Hypothalamus (tissue), 51 donors: Measurements from ENCODE around the gene CD63.

ENCODE experiments used
- DNase-seq, 51 donors: peaks; one replicate each; lab custom pipeline; 2025; lab: John Stamatoyannopoulos, UW

CD63 gene

DNA sequence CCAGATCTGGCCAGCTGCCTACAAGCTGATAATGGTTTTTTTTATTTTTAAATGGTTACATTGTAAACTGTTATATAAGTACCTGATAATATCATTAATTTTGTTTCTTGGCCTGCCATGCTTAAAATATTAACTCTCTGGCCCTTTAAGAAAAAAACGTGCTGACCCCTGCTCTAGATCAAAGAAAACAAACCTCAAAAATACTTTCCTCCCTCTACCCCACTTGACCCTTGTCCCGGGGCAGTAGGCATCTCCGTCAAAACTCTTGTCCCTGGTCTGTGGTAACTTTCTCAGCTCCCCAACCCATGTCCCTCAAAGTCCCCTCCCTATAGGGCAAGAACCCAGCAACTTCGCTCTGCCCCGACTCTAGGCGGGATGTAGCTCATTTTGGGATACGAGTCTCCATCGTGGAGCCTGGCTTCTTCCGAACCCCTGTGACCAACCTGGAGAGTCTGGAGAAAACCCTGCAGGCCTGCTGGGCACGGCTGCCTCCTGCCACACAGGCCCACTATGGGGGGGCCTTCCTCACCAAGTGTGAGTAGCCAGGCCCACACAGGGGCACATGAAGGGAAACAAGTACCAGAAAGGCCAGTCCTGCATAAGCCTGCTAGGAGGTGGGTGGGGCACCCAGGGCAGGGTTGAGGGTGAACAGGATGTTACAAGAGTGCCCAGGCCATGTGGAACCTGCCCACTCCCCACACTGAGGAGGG lies 5.1 kb downstream of the CD63 start:
- DNase-seq, result no peak

- DNase-seq, result no peak
Observed at GRCh38 chr12:55722948-55723347, 5.9 kb downstream of the CD63 start.

DNA sequence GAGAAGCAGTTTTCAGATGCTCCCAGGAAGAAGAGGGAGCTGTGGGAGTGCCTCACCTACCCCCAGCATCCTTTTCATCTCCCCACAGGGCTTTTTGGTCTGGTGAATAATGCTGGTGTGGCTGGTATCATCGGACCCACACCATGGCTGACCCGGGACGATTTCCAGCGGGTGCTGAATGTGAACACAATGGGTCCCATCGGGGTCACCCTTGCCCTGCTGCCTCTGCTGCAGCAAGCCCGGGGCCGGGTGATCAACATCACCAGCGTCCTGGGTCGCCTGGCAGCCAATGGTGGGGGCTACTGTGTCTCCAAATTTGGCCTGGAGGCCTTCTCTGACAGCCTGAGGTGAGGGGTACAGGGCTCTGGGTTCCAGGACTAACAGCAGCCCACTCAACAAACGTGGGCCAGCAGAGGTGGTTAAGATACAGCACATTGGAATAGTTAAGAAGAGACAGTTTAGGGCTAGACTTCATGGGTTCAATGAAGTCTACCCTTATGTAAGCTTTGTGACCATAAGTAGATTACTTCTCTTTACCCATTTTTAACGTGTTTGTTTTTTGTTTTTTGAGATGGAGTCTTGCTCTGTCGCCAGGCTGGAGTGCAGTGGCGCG lies 7.1 kb downstream of the CD63 start:
- peak in 4 of 51 donors; percentile 10 to 36 (median 20) for DNase-seq

GRCh38 chr12:55720894-55721444 lies 7.8 kb downstream of the CD63 start:
- peak in 44 of 51 donors; percentile 19 to 88 (median 62) for DNase-seq

DNA sequence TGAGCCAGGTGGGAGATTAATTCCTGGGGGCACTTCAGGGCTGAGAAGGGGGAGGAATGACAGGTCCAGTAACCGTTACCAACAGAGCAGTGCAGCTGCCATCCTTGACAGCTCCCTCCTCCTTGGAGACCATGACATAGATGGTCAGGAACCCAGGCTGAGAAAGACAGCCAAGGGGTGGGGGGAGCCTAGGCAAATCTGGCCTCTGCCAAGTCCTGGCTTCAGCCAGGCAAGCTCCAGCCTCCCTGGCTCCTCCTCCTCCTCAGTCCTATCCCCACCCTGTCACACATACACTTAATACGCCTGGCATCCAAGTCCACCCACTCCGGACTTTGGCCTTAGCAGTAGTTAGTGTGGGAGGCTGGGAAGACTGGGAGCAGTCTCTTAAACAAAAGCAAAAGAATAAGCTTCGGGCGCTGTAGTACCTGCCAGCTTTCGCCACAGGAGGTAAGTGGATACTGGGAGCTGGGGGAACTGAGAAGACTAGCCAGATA lies 8.7 kb downstream of the CD63 start, which contains the start of gene RDH5:
RDH5 (plus strand) TSS at position 323 of the 494 bp plus-strand sequence. CDS start 792 bp downstream, outside the sequence.
- peak in 17 of 51 donors; percentile 13 to 59 (median 27) for DNase-seq

- no peak for DNase-seq
Observed at GRCh38 chr12:55719371-55719770, 9.4 kb downstream of the CD63 start.

DNA sequence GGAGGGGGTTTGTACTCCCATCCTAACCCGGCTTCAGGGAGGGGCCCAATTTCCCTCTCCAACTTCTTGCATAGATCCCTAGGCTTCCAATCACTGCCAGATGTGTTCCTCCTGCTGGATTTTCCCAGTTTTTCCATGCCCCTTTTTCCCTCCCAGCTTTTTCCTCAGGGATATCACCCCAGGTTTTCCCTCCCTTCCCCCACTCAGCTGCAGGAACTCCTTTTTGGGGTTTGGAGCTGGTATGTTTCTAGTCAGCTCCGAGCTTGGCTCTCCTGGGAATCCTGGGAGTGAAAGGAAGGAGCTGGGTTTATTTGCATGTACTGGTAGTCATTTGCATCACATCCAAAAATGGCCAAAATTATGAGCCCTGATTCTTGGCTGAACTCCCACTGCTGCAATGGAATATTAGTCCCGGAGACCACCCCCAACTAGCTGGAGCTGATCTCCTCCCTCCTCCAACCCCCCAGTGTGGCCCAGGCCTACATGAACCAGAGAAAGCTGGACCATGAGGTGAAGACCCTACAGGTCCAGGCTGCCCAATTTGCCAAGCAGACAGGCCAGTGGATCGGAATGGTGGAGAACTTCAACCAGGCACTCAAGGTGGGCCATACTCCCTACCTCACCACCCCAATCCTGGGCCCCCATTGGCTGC lies 10.1 kb downstream of the CD63 start:
- DNase-seq, result no peak

DNA sequence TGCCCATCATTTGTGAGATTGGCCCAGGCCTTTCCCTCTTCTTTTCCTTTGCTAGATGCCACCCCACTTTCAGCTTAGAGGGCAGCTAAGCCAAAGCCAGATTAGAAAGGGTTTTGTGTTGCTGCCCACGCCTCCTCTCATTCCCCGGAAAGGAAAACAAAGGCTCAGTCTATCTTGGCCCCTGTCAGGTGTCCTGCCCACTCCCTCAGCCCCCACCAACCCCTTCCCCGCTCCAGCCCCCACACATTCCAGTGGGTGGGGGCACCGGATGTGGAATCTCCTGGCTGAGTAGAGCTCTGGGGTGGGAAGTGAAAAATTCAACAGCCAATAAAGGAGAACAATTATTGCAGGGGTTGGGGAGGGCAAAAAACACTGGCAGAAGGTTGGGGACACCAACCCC lies 10.8 kb downstream of the CD63 start:
- no peak for DNase-seq

DNA sequence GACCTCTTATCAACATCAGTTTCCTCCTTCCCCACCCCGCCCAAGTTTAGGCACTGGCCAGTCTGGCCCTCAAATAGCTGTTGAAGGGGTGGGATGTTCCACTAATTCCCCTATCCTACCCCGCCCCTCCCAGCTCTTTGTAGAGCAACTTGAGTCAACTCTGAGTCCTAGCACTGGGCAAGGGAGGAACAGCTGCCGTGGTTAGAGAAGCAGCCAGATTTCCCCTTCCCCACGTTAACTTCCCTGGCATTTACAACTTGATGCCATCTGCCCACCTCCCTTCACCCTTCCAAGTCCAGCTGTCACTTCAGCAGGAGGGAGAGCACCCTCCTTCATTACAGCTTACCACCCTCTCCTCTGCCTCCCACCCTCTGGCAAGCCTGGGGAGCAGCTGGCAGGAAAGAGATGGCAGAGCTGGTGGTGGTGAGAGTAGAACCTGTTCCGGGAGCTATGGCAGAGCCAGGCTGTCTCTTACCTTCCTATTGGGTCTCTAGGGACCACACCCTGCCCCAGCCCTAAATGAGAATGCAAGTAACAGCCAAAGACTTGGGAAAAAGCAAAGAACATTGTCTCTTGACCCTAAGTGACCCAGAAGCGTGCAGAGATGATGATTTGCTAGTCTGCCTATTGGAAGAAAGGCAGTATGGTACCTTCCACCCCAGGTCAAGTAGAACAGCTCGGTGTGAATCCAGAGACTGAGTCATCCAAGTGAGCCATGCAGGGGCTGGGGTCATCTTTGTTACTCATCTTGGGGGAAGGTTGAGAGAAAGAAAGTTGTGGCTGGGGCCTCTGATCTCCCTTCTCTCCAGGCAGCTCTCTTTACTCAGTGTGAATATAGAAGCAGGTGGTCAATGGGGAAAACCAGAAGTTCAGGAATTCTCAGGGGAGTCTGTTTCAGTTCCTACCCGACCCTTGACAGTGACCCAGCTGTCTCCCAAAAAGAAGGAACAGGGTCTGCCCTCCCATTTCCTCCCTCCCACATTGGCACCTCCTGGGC lies 11.5 kb downstream of the CD63 start:
- DNase-seq, result peak in 1 of 51 donors; percentile 47

- no peak for DNase-seq
Observed at GRCh38 chr12:55716582-55716957, 12.2 kb downstream of the CD63 start.

GRCh38 chr12:55715833-55716581 lies 12.8 kb downstream of the CD63 start, which contains the start of gene BLOC1S1:
BLOC1S1 (plus strand) TSS chr12:55716046; CDS start chr12:55716052, 6 bp downstream.
- peak; percentile 50 to 92 (median 81) for DNase-seq

GRCh38 chr12:55715169-55715764 lies 13.5 kb downstream of the CD63 start:
- DNase-seq, result no peak

GRCh38 chr12:55713721-55714120 lies 15.1 kb downstream of the CD63 start:
- DNase-seq, result no peak

- no peak for DNase-seq
Observed at GRCh38 chr12:55712700-55713415, 16.0 kb downstream of the CD63 start.

GRCh38 chr12:55711786-55712553 lies 16.8 kb downstream of the CD63 start:
- peak in 18 of 51 donors; percentile 14 to 63 (median 34) for DNase-seq

DNA sequence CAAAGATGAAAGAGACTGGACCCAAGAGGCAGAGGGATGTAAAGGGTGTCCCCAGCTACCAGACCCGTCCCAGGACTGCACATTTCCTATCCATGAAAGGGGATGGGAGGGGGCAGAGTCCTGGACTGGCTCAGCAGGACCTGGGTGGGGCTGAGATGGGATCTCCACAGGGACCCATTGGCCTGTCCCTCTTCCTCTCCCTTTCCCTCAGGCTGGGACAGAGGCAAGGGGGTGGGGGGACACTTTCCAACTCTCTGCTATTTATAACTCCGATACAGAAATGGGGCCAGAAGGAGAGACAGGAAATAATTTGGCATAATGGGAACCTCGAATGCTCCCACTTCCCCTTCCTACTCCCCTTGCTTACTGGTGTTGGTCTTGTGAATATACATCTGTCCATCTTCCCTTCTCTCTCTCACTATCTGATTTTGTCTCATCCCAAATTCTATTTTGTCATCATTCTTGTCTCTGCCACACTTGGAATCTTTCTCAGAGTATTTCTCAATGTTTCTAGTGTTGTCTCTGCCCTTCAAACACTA lies 20.0 kb downstream of the CD63 start:
- no peak for DNase-seq
